DMS153 treated with DMSO at 0.1 percent for 48 hours (cell line): Measurements from ENCODE around the gene PPIA.
A peak's percentile ranks its signal among the peaks of the same experiment; 100 is the strongest.

Experiments used
- DNase-seq: peaks from one replicate; lab custom pipeline; 2025; ENCODE audit not compliant: unreplicated experiment; lab: John Stamatoyannopoulos, UW

PPIA gene

DNA sequence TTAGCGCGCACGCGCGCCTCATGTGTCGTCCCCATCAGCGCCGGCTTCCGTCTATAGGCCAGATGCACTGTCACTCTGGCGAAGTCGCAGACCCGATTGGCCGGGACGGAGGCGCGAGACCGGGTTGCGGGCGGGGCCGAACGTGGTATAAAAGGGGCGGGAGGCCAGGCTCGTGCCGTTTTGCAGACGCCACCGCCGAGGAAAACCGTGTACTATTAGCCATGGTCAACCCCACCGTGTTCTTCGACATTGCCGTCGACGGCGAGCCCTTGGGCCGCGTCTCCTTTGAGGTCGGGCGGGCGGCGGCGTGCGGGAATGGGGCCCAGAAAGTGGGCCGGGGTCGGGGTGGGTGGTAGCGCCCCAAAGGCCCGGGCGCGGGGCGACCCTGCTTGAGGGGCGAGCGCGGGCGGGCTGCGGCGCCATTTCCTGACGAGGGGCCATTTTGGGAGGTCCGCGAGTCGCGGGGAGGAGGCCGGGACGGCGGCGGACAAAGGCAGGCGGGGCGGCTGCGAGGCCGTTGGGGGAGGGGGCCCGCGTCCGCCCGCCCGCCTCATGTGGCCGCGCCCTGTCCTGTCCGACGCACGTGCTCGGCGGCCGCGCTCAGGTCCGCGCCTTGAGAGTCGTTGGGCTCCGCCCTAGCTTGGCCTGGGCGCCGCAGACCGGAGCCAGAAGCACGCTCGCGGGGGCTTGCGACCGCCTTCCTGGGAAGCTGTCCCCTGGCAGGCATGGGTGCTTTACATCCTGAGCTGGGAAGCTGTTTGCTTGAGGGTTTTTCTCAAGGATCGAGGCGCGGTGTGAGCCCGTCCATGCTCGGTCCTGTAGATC is at the start of gene PPIA:
PPIA (plus strand) TSS at position 178 of the 825 bp plus-strand sequence; CDS start at position 222, 44 bp downstream.
- peak; percentile 96 for DNase-seq

DNA sequence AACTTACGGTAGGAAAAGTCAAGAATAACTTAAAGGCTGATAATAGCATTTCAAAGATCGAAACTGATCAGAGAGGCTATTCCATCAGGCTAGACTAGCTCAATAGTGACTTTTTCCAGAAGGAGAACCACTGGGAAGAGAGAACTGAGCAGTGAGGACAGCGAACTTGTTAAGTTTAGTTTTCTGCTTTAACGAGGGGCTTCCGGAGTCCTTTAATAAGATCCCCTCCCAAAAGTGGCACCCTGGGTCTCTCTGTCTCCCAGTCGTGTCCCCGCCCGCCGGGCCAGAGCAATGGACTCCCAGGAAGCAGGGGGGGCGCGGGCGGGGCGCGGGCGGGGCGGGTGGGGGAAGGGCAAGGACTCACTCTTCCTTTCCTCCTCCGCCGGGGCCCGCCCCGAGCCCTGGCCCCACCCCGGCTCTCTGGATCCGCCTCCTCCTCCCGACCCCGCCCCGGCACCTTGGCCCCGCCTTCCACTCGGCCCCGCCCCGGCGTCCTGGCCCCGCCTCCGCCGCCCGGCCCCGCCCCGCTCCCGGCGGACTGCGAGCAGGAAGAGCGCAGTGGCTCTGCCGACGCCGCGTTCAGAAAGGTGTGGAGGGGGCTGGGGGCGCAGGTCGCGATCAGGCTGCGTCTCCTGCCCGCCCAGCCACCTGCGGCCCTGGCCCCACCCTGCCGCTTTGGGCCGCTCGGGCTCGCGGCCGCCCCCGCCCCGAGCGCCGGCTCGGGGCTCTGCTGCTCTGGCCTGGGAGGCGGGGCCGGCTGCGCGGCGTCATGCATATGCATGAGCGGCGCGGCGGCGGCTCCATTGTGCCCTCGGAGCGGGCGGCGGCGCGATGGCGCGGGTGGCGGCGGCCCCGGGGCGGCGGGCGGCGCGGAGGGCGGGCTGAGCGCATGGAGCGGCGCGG is 48.2 kb upstream of the PPIA start, which contains the start of gene ZMIZ2:
ZMIZ2 (plus strand) TSS at position 803 of the 903 bp plus-strand sequence. CDS start 7,403 bp downstream, outside the sequence.
- peak; percentile 83 for DNase-seq

DNA sequence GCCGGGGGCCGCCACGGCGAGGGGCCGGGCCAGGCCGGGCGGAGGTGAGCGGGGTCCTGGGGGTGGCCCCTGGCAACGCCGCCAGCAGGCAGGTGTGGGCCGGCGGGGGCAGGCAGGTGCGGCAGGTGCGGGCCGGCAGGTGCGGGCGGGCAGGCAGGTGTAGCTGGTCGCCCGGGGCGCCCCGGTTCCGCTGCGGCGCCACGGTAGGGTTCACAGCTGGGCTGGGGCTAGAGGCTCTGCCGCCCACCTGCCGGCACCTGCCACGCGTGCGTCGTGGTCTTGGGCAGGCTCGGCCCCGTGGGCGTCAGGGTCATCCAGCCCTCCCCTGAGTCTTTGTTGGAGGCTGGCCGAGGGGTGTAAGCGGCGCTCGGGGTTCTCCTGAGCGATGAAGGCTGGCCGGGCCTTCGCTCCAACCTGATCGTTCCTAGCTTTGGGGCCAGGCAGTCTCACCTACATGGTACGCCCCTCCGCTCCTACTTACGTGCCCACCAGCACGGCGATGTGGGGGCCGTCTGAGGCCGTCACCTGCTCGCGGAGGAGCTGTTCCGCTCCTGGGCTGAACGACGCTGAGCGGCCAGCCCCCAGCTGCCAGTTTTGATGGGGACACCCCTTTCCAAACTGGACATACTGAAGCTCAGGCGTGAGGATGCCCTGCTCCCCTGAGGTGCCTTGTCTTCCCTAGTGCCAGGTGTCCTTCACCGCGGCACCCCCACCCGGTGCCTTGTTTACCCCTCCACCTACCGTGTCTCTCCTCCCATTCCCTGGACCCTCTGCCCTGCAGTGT is 47.3 kb upstream of the PPIA start:
- no peak for DNase-seq

DNA sequence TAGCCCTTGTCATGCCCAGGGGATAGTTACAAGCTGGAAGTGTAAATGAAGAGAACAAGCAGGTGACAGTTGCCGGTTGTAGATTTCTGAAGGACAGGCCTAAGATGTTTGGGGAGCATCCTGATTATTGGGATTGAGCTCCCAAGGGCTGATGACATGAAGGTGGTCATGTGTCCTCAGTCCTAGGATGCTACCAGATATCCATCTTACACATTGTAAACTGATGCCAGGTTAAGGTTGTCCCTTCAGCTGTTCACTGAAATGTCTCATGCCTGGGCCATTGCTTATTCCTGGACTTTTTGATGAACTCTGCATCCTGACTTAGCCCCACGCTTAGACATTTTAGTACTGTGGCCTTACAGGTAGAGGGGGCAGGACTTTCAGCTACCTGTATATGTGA is 46.5 kb upstream of the PPIA start:
- no peak for DNase-seq

DNA sequence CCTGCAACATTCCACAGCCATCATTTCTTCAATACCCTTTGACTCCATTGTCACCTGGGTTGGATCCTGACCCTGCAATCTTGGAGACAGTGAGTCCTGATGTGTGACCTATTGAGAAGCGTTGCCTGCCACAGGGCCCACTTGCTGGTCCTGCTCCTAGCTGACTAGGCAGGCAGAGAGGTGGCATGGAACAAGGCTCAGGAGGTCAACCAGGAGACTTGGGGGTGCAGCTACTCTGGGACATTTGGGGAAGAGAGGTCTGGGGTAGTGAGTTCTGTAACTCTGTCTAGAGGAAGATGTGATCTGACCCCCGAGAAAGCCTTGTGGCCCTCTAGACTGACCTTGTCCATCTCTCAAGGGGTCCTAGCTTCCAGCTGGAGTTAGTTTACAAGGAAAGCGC is 46.1 kb upstream of the PPIA start:
- DNase-seq = no peak

DNA sequence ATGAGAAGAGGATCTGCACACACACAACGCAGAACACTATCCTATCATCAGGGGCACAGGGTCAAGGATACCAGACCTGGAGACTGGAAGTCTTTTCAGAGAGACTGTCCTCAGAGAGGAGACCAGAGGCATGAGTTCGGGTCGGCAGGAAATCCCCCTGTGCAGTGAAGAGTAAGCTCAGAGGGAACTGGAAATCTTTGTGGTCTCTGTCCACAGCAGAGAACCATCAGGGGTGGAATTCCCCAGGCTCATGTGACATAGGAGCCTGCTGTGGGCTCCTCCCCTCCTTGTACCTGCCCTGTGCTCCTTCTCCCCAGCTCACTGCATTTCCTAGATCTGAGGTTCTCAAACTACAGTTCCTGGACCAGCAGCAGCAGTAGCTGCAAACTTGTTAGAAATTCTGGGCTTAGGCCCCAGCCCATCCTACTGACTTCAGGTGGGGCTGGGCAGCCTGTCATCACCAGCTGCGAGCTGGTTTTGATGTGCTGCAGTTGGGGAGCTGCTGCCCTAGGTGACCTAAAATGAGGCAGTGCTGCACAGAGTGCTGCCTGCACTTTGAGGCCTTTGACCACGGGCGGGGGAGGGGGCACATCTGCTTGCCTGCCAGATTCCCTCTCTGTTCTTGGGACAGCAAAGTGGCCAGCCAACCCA is 45.4 kb upstream of the PPIA start:
- no peak for DNase-seq

DNA sequence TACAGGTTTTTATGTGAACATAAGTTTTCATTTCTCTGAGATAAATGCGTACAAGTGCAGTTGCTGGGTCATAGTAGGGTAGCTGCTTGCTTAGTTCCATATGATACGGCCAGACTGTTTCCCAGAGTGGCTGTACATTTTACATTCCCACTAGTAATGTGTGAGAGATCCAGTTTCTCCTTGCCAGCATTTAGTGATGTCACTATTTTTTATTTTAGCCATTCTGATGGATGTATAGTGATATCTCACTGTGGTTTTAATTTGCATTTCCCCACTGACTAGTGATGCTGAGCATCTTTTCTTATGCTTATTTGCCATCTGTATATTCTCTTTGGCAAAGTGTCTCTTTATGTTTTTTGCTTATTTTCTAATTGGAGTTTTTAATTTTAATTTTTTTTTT is 43.7 kb upstream of the PPIA start:
- no peak for DNase-seq

DNA sequence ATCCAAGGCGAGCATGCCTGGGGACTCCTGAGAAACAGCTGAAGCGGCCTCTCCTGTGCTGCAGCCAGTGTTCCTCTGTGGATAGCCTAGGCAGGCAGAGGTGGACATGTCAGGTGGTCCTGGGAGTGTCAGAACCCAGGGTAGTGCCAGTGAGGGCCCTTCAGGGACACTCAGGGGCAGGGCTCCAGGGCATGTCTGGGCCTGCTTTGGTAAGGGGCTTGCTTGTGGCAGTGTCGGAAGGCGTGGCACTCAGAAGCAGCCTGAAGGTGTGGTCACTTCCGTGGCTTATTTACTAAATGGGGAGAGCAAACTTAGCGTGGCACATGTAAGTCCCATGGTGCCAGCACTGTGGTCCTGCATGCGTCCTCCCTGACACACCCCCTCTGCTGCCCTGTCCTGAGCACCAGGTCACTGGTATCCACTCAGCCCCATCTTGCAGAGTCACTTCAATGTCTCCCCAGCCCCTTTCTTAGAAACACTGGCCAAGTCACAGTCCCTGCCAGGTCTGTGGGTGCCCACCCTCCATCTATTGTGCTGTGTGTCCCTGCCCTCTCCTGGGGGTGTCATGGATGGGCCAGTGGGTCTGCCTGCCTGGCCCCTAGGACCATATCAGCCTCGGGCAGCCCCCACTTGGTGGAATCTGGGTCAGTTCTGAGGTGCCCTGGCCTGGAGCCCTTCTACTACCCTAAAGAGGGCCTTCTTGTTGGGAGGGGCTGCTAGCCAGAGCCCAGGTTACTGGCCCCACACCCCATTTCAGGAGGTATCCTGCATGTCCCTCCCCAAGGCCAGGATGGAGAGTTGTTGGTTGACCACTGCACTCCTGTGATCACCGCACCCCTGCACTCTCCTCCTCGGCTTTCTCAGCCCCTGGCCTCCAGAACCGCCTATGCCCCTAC is 41.4 kb upstream of the PPIA start:
- no peak for DNase-seq

DNA sequence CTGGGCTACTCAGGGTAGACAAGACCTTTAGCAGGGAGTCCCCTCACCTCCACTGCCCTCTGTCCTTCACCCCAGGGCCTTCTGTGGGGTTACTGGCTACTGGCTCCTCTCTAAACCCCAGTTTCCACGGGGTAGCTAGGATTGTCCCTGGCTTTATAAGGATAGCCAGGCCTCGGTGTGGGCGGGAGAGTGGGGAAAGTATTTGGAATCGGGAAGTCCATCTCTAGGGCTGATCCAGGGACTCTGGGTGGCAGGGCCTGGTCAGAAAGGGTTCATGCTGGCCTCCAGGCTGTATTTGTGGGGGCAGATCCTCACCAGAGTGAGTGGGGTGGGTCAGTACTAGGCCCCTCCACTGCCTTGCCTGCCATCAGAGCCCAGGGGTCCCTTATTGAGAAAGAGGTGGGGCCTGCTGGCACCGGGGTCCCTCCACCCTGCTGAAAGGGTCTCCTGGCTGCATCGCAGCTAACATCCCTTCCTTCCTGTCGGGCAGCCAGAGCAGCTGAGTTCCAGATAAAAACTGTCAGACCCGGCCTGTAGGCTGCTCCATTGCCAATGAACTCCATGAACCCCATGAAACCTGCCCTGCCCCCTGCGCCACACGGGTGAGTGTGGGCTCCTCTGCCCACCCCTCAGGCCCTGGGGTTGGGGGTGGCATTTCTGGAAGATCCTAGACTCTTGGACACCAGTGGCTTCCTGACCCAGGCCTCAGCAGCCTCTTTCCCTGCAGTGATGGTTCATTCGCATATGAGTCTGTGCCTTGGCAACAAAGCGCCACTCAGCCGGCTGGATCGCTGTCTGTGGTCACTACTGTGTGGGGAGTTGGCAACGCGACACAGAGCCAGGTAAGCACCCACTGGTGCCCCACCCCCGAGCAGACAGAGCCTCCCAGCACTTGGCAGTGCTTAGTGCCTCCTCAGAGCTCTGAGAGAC is 40.5 kb upstream of the PPIA start:
- DNase-seq = no peak

DNA sequence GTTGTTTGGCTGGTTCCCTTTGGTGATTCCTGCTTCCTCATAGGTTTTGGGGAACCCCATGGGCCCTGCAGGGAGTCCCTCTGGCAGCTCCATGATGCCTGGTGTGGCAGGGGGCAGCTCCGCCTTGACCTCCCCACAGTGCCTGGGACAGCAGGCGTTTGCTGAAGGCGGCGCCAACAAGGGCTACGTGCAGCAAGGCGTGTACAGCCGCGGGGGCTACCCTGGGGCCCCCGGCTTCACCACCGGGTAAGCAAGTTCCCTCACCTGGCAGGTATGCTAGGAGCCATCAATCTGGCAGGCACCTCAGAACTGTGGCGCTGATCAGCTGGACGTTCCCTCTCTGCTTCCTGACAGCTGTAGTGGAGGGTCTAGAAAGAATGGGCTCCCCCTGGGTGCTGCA is 39.6 kb upstream of the PPIA start:
- no peak for DNase-seq

DNA sequence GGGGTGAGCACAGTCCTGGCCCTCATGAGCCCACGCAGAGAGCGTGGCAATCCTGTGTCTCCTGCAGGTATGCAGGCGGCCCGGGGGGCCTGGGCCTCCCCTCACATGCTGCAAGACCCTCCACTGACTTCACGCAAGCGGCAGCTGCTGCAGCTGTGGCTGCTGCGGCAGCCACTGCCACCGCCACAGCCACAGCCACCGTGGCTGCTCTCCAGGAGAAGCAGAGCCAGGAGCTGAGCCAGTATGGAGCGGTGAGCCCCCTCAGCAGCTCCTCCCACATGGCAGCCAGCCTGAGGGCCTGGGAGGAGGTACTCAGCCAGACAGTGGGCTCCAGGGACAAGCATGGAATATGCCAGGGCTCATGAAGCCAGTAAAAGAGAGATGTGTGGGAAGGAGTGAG is 39.2 kb upstream of the PPIA start:
- DNase-seq = no peak

DNA sequence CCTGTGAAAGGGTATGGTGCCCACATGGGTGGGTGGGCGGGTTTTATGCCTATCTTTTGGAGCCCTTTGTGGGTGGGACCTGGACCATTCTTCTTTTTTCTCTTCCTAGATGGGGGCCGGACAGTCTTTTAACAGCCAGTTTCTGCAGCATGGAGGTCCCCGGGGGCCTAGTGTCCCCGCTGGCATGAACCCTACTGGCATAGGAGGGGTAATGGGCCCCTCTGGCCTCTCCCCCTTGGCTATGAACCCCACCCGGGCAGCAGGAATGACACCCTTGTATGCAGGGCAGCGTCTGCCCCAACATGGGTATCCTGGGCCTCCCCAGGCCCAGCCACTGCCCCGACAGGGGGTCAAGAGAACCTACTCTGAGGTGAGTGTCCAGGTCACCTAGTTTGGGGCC is 38.7 kb upstream of the PPIA start:
- DNase-seq = no peak

DNA sequence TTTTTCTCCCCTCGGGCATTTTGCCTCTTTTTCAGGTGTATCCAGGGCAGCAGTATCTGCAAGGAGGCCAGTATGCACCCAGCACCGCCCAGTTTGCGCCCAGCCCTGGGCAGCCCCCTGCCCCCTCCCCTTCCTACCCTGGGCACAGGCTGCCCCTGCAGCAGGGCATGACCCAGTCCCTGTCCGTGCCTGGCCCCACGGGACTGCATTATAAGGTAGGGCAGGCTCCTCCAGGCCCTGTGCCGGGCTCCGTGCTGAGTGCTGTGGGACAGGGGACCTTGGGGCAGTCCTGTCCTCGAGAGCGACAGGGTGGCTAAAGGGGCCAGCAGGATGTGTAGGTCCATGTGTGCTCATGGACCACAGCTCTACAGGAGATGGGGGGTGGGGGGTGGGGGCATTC is 37.2 kb upstream of the PPIA start:
- no peak for DNase-seq

DNA sequence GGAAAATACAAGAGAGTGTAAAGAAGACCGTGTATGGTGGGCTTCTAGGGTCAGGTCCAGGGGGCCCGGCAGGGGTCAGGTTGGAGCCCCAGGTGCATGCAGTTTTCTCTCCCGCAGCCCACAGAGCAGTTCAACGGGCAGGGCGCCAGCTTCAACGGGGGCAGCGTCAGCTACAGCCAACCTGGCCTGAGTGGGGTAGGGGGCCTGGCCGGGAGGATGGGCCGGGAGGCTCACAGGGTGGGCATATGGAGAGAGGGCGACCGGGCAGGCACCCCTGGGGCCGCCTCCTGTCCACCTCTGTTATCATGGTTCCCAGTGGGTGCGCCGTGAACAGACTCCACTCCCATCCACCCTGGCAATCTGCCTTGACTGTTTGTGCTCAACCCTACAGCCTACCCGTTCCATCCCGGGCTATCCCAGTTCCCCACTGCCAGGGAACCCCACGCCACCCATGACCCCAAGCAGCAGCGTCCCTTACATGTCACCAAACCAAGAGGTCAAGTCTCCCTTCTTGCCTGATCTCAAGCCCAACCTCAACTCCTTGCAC is 36.4 kb upstream of the PPIA start:
- DNase-seq = no peak

DNA sequence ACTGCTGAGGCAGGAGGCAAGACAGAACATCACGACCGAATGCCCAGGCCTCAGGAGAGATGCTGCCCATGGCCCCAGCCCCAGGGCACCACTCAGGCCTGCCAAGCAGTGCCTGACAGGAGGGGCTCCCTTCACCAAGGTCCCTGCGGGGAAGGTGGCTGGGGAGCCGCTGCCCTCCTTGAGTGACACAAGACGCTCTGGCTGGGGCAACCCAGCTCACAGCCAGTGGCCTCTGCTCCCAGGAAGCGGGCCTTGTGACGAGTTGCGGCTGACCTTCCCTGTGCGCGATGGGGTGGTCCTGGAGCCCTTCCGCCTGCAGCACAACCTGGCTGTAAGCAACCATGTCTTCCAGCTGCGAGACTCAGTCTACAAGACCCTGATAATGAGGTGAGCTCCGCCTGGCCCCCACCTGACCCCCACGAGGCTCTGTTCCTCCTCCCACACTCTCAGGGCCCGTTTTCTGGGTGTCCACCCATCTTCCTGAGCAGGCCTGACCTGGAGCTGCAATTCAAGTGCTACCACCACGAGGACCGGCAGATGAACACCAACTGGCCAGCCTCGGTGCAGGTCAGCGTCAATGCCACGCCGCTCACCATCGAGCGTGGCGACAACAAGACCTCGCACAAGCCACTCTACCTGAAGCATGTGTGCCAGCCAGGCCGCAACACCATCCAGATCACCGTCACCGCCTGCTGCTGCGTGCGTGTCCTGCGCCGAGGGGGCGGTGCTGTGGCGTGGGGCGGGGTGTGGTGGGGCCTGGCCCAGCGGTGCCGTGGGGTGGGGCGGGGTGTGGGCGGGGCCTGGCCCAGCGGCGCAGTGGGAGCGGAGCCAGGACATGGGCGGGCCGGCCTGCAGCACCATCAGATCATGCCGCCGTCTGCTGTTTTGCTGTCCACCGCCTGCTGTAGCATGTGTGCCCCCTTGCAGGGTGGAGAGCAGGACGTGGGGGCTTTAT is 35.0 kb upstream of the PPIA start:
- no peak for DNase-seq

DNA sequence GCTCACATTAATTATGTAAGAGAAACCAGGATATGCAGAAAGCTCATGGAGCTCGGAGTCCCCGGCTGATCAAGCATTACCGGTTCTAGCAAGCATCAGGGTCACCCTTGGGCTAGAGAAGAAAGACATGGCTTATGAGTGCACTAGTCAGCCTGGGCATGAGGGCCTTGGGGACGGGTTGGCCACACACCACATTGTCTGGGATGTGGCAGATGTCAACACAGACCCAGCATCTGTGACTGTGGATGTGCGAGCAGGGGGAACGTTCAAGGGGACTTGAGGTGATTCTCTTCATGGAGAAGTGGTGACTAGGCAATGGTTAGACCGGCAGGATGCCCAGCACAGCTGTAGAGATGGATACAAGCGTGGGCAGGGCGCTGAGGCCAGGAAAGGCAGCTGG is 34.2 kb upstream of the PPIA start:
- no peak for DNase-seq
